Measurements from ENCODE around the gene PIK3AP1.

GRCh38 chr10:96747734-96748550 lies 27.6 kb upstream of the PIK3AP1 start:
- no peak for TF ChIP-seq JUND (IDR thresholded peaks at IDR 0.05)
- no peak for TF ChIP-seq SMC3 (IDR thresholded peaks at IDR 0.05; ENCODE audit: low read depth, low read length)
- no peak for TF ChIP-seq RCOR1 (IDR thresholded peaks at IDR 0.05; ENCODE audit: low read length)
